HCT116 (cell line): ENCODE data around the gene GNAS. TPM values are rescaled to one million over a fixed set of nuclear protein-coding genes. Genes with fewer than 3 reads are reported as not detected.

Source experiments
- ATAC-seq: fragments of 200-7000 bp; cut with Tn5 transposase; 2 replicates; pipeline ENCODE4 v1.9.1; 2020; ENCODE audit warnings: mild to moderate bottlenecking, moderate library complexity
- BruUV-seq: library from RNA; stranded (reverse); fragments of 400-500 nt; replicated peaks from 2 replicates; lab custom pipeline; 2021; lab: Mats Ljungman, UMichigan
- CTCF ChIA-PET: fragments of 300-600 bp; sonication (Branson Sonifier 250); formaldehyde crosslinking; loops from one replicate; lab custom pipeline; 2021; ENCODE audit warnings: antibody characterized with exemption; lab: Charles Lee
- POLR2A ChIA-PET: fragments of 300-600, 350-600 bp; sonication (Branson Sonifier 250); formaldehyde crosslinking; loops from one replicate; lab custom pipeline; 2021; ENCODE audit warnings: antibody characterized with exemption; lab: Charles Lee
- RAD21 ChIA-PET, 2 experiments: fragments of 300-600 bp; sonication (Branson Sonifier 250); formaldehyde crosslinking; loops; one replicate each; lab custom pipeline; 2023; ENCODE audit warnings: low total read pairs in 2 of 2; ENCODE audit not compliant: uncharacterized antibody in 2 of 2, unreplicated experiment in 2 of 2, low non-redundant PET in 1 of 2; lab: Charles Lee
- DNase-seq: peaks from one replicate; pipeline ENCODE4 v3.0.0-alpha.2; 2010; ENCODE audit warnings: low read depth, low spot score
- H2AFZ ChIP-seq: fragments of 200-600 bp; shearing (Covaris generic), sonication (generic); 2 replicates; pipeline ENCODE4 v1.6.1; 2017; ENCODE audit warnings: low read depth, mixed run types, mixed read lengths, antibody characterized with exemption, low read length; ENCODE audit not compliant: poor library complexity, severe bottlenecking
- H3K27ac ChIP-seq: 2 replicates; pipeline ENCODE4 v1.5.1; 2012; ENCODE audit warnings: low read depth, low read length
- H3K27me3 ChIP-seq: fragments of 200-600 bp; sonication (generic); 2 replicates; pipeline ENCODE4 v1.6.1; 2016; ENCODE audit warnings: mixed run types, low read length, mixed read lengths; ENCODE audit not compliant: insufficient read depth
- H3K36me3 ChIP-seq, 2 experiments: fragments of 200-500 bp in 1 of 2; fragments of 200-600 bp in 1 of 2; sonication (Bioruptor generic) in 1 of 2; sonication (generic) in 1 of 2; 2 replicates each; pipeline versions ENCODE4 v1.5.1 to v1.6.1; 2014 to 2016; ENCODE audit warnings: low read length in 2 of 2, inconsistent platforms in 1 of 2, mixed read lengths in 1 of 2, mixed run types in 1 of 2; ENCODE audit not compliant: insufficient read depth in 2 of 2, control insufficient read depth in 1 of 2
- H3K4me1 ChIP-seq, 2 experiments: fragments of 200-600 bp in 1 of 2; sonication (generic) in 1 of 2; 2 replicates each; pipeline versions ENCODE4 v1.5.1 to v1.6.1; 2012 to 2017; ENCODE audit warnings: low read length in 2 of 2, inconsistent platforms in 1 of 2, mild to moderate bottlenecking in 1 of 2, mixed read lengths in 1 of 2, mixed run types in 1 of 2, moderate library complexity in 1 of 2; ENCODE audit not compliant: insufficient read depth in 2 of 2, control insufficient read depth in 1 of 2
- H3K4me2 ChIP-seq: fragments of 200-600 bp; sonication (generic); 2 replicates; pipeline ENCODE4 v1.6.1; 2017; ENCODE audit warnings: mixed run types, low read length, mixed read lengths
- H3K4me3 ChIP-seq, 2 experiments: fragments of 200-600 bp in 1 of 2; sonication (generic) in 1 of 2; replicated peaks in 1 of 2; 2 replicates each; pipeline ENCODE4 v1.5.1; 2011 to 2016; ENCODE audit warnings: low read length in 2 of 2, control low read depth in 1 of 2, low read depth in 1 of 2, mild to moderate bottlenecking in 1 of 2, mixed read lengths in 1 of 2, mixed run types in 1 of 2
- H3K79me2 ChIP-seq: fragments of 200-600 bp; sonication (generic); 2 replicates; pipeline ENCODE4 v1.6.1; 2017; ENCODE audit warnings: mild to moderate bottlenecking, mixed run types, low read length, moderate library complexity, mixed read lengths; ENCODE audit not compliant: insufficient read depth
- H3K9ac ChIP-seq: fragments of 200-600 bp; sonication (generic); 2 replicates; pipeline ENCODE4 v1.6.1; 2016; ENCODE audit warnings: low read length, mixed read lengths
- H3K9me2 ChIP-seq: fragments of 200-600 bp; sonication (generic), shearing (Covaris generic); 2 replicates; pipeline ENCODE4 v1.6.1; 2017; ENCODE audit warnings: mixed run types, mild to moderate bottlenecking, moderate library complexity; ENCODE audit not compliant: insufficient read depth
- H3K9me3 ChIP-seq, 2 experiments: fragments of 200-500 bp in 1 of 2; fragments of 200-600 bp in 1 of 2; sonication (Bioruptor generic) in 1 of 2; sonication (generic) in 1 of 2; 2 replicates each; pipeline ENCODE4 v1.6.1; 2014 to 2017; ENCODE audit warnings: low read length in 2 of 2, mixed read lengths in 2 of 2, inconsistent platforms in 1 of 2, low read depth in 1 of 2, mild to moderate bottlenecking in 1 of 2, mixed run types in 1 of 2, moderate library complexity in 1 of 2; ENCODE audit not compliant: control insufficient read depth in 1 of 2, insufficient read depth in 1 of 2
- H4K20me1 ChIP-seq: fragments of 200-600 bp; sonication (generic), shearing (Covaris generic); 2 replicates; pipeline ENCODE4 v1.6.1; 2017; ENCODE audit warnings: mixed run types, mild to moderate bottlenecking, moderate library complexity; ENCODE audit not compliant: insufficient read depth
- EGR1 ChIP-seq: IDR thresholded peaks from 2 replicates; pipeline ENCODE4 v1.6.1; 2012; ENCODE audit warnings: low read depth
- JUND ChIP-seq: IDR thresholded peaks from 2 replicates; pipeline ENCODE4 v1.6.1; 2012
- POLR2AphosphoS5 ChIP-seq: IDR thresholded peaks from 2 replicates; pipeline ENCODE4 v1.6.1; 2011; ENCODE audit warnings: mild to moderate bottlenecking, low read depth, low read length, moderate library complexity
- RAD21 ChIP-seq: IDR thresholded peaks from 2 replicates; pipeline ENCODE4 v1.6.1; 2012; ENCODE audit warnings: low read depth, mild to moderate bottlenecking
- SP1 ChIP-seq: IDR thresholded peaks from 2 replicates; pipeline ENCODE4 v1.6.1; 2012; ENCODE audit warnings: low read depth
- SRF ChIP-seq: IDR thresholded peaks from 2 replicates; pipeline ENCODE4 v1.6.1; 2012; ENCODE audit warnings: low read depth
- intact Hi-C: fragments of 100-400 bp; cut with micrococcal nuclease; formaldehyde crosslinking; loops from 2 replicates; pipeline ENCODE4 v1.10.0; 2022
- total RNA-seq: library from RNA; stranded (reverse); gene quantifications from one replicate; pipeline ENCODE4 v1.2.1, GENCODE V29; 2021; ENCODE audit not compliant: unreplicated experiment
- TF ChIP-seq, protein P1 (sequence below): IDR thresholded peaks from 2 replicates; pipeline ENCODE4 v1.6.1; 2012; ENCODE audit warnings: low read depth
- TF ChIP-seq, protein P2 (sequence below), 3 experiments: fragments of 200-600 bp in 1 of 3; sonication (generic) in 1 of 3; IDR thresholded peaks in 2 of 3; conservative IDR thresholded peaks in 1 of 3; 2 replicates each; pipeline ENCODE4 v1.5.1; 2012 to 2017; ENCODE audit warnings: low read depth in 2 of 3, low read length in 2 of 3, antibody characterized with exemption in 1 of 3, borderline replicate concordance in 1 of 3, control low read depth in 1 of 3, mild to moderate bottlenecking in 1 of 3, mixed read lengths in 1 of 3, mixed run types in 1 of 3, moderate library complexity in 1 of 3; ENCODE audit not compliant: insufficient read depth in 1 of 3
- TF ChIP-seq, protein P3 (sequence below): IDR thresholded peaks from 2 replicates; pipeline ENCODE4 v1.6.1; 2012

Gene GNAS
- total RNA-seq, 1 experiment from 2014 or later, result 699 TPM

DNA sequence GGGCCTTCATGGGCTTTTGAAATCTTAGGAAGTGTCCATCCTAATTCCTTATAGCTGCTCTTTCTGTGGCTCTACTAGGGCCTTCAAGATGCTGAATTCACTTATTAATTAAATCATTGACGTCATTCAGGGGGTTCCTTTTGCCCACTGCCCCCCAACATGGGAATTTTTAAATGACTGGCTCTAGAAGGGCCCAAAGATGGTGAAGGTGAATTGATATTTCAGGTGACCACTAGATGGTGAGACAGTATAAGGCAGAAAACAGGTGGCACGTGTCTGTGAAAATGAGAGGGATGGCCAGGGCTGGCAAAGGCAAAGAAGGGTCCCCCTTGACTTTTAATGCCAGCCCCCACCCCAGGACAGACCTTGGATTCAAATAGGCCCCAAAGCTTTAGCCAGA, 11.8 kb downstream of the GNAS start:
- no TSS peak for BruUV-seq
- no peak overlapping the region for H3K9ac ChIP-seq

DNA sequence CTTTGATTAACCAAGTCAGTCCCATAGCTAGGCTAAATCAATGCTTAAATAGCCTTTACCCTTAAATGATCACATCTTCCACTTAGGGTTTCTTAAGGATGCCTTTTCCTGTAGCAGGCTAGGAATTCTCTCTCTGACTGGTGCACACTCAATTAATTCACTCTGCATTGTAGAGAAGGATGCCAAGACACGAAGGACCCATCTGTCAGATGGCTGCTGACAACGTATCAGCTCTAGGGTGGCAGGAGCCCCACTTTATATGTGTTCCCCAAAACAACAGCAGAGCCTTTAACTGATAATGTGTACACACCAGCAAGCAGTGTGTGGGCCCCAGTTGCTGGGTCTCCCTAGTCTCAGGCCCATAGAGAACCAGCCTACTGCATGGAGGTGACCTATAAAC, 13.3 kb downstream of the GNAS start:
- BruUV-seq, result no TSS peak
- Histone ChIP-seq H3K4me3 (no peak overlapping the region), H3K27ac (no peak overlapping the region), H3K79me2 (no peaks in the 10 kb centered on the region), H3K4me1 (no peaks in the 10 kb centered on the region), H3K9me2 (no peaks in the 10 kb centered on the region), H3K9me3 (no peaks in the 10 kb centered on the region), H3K27me3 (no peaks in the 10 kb centered on the region), H3K4me2 (no peak overlapping the region), H3K9ac (no peak overlapping the region), H4K20me1 (no peaks in the 10 kb centered on the region), H2AFZ (no peak overlapping the region), H3K36me3 (no peaks in the 10 kb centered on the region)
- RAD21 ChIA-PET, result interaction anchor here in 1 of 2 experiments (1.4 kb wide), 1 partner anchor 385 kb away, joined by 3 read pairs; no protein-coding TSS in a partner anchor
- no peak for DNase-seq
- CTCF ChIA-PET, result interaction anchor here (1.5 to 1.7 kb wide), 2 partner anchors 342 to 630 kb away, joined by 3 read pairs; no protein-coding TSS in a partner anchor
- POLR2A ChIA-PET, result no interaction called here
- intact Hi-C loops, result no loop called here
- no peak for ATAC-seq
- TF ChIP-seq, protein P1, sequence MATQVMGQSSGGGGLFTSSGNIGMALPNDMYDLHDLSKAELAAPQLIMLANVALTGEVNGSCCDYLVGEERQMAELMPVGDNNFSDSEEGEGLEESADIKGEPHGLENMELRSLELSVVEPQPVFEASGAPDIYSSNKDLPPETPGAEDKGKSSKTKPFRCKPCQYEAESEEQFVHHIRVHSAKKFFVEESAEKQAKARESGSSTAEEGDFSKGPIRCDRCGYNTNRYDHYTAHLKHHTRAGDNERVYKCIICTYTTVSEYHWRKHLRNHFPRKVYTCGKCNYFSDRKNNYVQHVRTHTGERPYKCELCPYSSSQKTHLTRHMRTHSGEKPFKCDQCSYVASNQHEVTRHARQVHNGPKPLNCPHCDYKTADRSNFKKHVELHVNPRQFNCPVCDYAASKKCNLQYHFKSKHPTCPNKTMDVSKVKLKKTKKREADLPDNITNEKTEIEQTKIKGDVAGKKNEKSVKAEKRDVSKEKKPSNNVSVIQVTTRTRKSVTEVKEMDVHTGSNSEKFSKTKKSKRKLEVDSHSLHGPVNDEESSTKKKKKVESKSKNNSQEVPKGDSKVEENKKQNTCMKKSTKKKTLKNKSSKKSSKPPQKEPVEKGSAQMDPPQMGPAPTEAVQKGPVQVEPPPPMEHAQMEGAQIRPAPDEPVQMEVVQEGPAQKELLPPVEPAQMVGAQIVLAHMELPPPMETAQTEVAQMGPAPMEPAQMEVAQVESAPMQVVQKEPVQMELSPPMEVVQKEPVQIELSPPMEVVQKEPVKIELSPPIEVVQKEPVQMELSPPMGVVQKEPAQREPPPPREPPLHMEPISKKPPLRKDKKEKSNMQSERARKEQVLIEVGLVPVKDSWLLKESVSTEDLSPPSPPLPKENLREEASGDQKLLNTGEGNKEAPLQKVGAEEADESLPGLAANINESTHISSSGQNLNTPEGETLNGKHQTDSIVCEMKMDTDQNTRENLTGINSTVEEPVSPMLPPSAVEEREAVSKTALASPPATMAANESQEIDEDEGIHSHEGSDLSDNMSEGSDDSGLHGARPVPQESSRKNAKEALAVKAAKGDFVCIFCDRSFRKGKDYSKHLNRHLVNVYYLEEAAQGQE, result no peak
- TF ChIP-seq RAD21, result no peak
- no peak for TF ChIP-seq JUND
- no peak for TF ChIP-seq EGR1
- TF ChIP-seq, protein P2, sequence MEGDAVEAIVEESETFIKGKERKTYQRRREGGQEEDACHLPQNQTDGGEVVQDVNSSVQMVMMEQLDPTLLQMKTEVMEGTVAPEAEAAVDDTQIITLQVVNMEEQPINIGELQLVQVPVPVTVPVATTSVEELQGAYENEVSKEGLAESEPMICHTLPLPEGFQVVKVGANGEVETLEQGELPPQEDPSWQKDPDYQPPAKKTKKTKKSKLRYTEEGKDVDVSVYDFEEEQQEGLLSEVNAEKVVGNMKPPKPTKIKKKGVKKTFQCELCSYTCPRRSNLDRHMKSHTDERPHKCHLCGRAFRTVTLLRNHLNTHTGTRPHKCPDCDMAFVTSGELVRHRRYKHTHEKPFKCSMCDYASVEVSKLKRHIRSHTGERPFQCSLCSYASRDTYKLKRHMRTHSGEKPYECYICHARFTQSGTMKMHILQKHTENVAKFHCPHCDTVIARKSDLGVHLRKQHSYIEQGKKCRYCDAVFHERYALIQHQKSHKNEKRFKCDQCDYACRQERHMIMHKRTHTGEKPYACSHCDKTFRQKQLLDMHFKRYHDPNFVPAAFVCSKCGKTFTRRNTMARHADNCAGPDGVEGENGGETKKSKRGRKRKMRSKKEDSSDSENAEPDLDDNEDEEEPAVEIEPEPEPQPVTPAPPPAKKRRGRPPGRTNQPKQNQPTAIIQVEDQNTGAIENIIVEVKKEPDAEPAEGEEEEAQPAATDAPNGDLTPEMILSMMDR (IDR thresholded peaks at IDR 0.05 in 2 of 3, conservative IDR thresholded peaks at IDR 0.05 in 1 of 3; ENCODE audit: borderline replicate concordance in 1 of 3, insufficient read depth in 1 of 3, low read depth in 2 of 3, low read length in 2 of 3), result no peak
- no peak for TF ChIP-seq SRF
- no peak for TF ChIP-seq POLR2AphosphoS5
- no peak for TF ChIP-seq SP1

More for the DNA sequence above, 11.8 kb downstream of the GNAS start:
- H3K9me2 ChIP-seq, result no peaks in the 10 kb centered on the region
- no peaks in the 10 kb centered on the region for H4K20me1 ChIP-seq
- no peaks in the 10 kb centered on the region for H3K79me2 ChIP-seq
- ATAC-seq (peak; percentile 63), DNase-seq (no peak)
- intact Hi-C loops, result no loop called here
- H3K9me3 ChIP-seq, result no peaks in the 10 kb centered on the region
- no peaks in the 10 kb centered on the region for H3K27me3 ChIP-seq
- H3K4me2 ChIP-seq, result no peak overlapping the region
- H3K4me3 ChIP-seq, result no peak overlapping the region
- no peaks in the 10 kb centered on the region for H3K4me1 ChIP-seq
- POLR2A ChIA-PET, result no interaction called here
- RAD21 ChIA-PET, result no interaction called here
- CTCF ChIA-PET, result interaction anchor here (0.9 to 1.7 kb wide), 2 partner anchors 383 to 631 kb away, joined by 3 read pairs; no protein-coding TSS in a partner anchor
- H3K36me3 ChIP-seq, result no peaks in the 10 kb centered on the region
- no peak overlapping the region for H2AFZ ChIP-seq
- TF ChIP-seq SP1, result no peak
- TF ChIP-seq, protein P2 (IDR thresholded peaks at IDR 0.05 in 2 of 3, conservative IDR thresholded peaks at IDR 0.05 in 1 of 3; ENCODE audit: borderline replicate concordance in 1 of 3, insufficient read depth in 1 of 3, low read depth in 2 of 3, low read length in 2 of 3), result peak; percentile 36 to 56 (median 47); a peak in 4 of 6 replicates
- TF ChIP-seq RAD21, result peak; percentile 70
- TF ChIP-seq, protein P3, sequence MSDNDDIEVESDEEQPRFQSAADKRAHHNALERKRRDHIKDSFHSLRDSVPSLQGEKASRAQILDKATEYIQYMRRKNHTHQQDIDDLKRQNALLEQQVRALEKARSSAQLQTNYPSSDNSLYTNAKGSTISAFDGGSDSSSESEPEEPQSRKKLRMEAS, result peak; percentile 65
- no peak overlapping the region for H3K27ac ChIP-seq
